AG04450 (cell line): Measurements from ENCODE around the gene ZNF687. TPM values are rescaled to one million over a fixed set of nuclear protein-coding genes. Genes with fewer than 3 reads are reported as not detected.
A peak's percentile ranks its signal among the peaks of the same experiment; 100 is the strongest.

Experiments
- CTCF ChIA-PET: fragments of 300-600, 350-600 bp; formaldehyde crosslinking; extraction: SDS; loops from one replicate; lab custom pipeline; 2022; ENCODE audit warnings: antibody characterized with exemption, inconsistent platforms; lab: Charles Lee
- POLR2A ChIA-PET: fragments of 350-600 bp; formaldehyde crosslinking; extraction: SDS; loops from one replicate; lab custom pipeline; 2021; ENCODE audit warnings: antibody characterized with exemption, inconsistent platforms; lab: Yijun Ruan, JAX
- DNase-seq: peaks from one replicate; pipeline ENCODE4 v3.0.0-alpha.2; 2011; ENCODE audit warnings: low read depth, low spot score
- H3K27ac ChIP-seq: one replicate; pipeline ENCODE4 v1.5.1; 2012; ENCODE audit warnings: low read depth, low read length, control low read depth
- H3K27me3 ChIP-seq: one replicate; pipeline ENCODE4 v1.6.0; 2012; ENCODE audit warnings: low read length; ENCODE audit not compliant: control insufficient read depth, insufficient read depth
- H3K4me3 ChIP-seq: 2 replicates; pipeline ENCODE4 v1.5.1; 2011; ENCODE audit warnings: mild to moderate bottlenecking, low read depth, low read length, control low read depth
- H3K9me3 ChIP-seq: 2 replicates; pipeline ENCODE4 v1.5.1; 2012; ENCODE audit warnings: low read length; ENCODE audit not compliant: control insufficient read depth, insufficient read depth
- polyA plus RNA-seq: library from polyadenylated mRNA; depleted of rRNA; stranded (reverse); fragments of >200 nt; gene quantifications from 2 replicates; pipeline ENCODE4 v1.2.3, GENCODE V29; 2011
- TF ChIP-seq, protein P1 (sequence below): IDR thresholded peaks from 2 replicates; pipeline ENCODE4 v1.5.1; 2011; ENCODE audit warnings: low read depth, low read length, control low read depth, inconsistent platforms

ZNF687 gene
- polyA plus RNA-seq, 1 experiment, result 10.5 TPM

DNA sequence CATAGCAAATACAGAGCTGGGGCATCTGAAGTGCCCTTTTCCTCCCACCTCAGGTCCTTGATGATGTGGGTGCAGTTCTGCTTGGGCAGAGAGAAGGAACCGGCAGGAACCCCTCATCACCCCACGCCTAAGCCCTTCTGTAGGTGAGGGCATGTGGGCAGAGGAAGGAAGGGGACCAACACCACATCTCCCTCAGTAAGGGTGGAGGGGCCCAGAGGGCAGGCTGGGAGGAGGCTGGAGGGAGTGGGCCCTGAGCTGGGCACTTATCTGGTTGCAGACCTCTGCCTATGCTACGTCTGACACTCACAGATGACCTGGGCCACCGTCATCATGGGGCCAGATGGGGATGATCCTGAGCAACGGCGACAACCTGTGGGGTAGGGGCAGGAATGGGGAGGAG, 11.0 kb downstream of the ZNF687 start:
- no peaks in the 10 kb centered on the region for H3K9me3 ChIP-seq
- H3K27me3 ChIP-seq, result no peaks in the 10 kb centered on the region
- H3K27ac ChIP-seq, result no peak overlapping the region
- H3K4me3 ChIP-seq, result no peak overlapping the region
- ChIA-PET CTCF (interaction anchor here (0.7 to 1.5 kb wide), 3 partner anchors 47 to 1070 kb away, joined by 3 to 4 read pairs (median 4); no protein-coding TSS in a partner anchor), POLR2A (interaction anchor here (0.8 kb wide), 1 partner anchor 12 kb away, joined by 7 read pairs; no protein-coding TSS in a partner anchor)
- DNase-seq, result no peak
- TF ChIP-seq, protein P1, sequence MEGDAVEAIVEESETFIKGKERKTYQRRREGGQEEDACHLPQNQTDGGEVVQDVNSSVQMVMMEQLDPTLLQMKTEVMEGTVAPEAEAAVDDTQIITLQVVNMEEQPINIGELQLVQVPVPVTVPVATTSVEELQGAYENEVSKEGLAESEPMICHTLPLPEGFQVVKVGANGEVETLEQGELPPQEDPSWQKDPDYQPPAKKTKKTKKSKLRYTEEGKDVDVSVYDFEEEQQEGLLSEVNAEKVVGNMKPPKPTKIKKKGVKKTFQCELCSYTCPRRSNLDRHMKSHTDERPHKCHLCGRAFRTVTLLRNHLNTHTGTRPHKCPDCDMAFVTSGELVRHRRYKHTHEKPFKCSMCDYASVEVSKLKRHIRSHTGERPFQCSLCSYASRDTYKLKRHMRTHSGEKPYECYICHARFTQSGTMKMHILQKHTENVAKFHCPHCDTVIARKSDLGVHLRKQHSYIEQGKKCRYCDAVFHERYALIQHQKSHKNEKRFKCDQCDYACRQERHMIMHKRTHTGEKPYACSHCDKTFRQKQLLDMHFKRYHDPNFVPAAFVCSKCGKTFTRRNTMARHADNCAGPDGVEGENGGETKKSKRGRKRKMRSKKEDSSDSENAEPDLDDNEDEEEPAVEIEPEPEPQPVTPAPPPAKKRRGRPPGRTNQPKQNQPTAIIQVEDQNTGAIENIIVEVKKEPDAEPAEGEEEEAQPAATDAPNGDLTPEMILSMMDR, result no peak

GRCh38 chr1:151294742-151295462, 12.8 kb downstream of the ZNF687 start:
- DNase-seq, result no peak

GRCh38 chr1:151309811-151310323, 27.8 kb downstream of the ZNF687 start:
- Histone ChIP-seq H3K27me3 (no peaks in the 10 kb centered on the region), H3K4me3 (peak overlapping the region; percentile 21), H3K27ac (peak overlapping the region; percentile 86), H3K9me3 (no peaks in the 10 kb centered on the region)
- POLR2A ChIA-PET, result interaction anchor here (0.6 to 3.0 kb wide), 6 partner anchors 9 to 90 kb away, joined by 3 to 45 read pairs (median 7); partner anchors contain the start of genes PI4KB, SELENBP1 and ZNF687
- CTCF ChIA-PET, result interaction anchor here (0.8 to 16.2 kb wide), 7 partner anchors 9 to 210 kb away, joined by 3 to 427 read pairs (median 4); no protein-coding TSS in a partner anchor
- peak; percentile 76 for DNase-seq
- TF ChIP-seq, protein P1, result no peak

More at GRCh38 chr1:151294742-151295462, 12.8 kb downstream of the ZNF687 start:
- POLR2A ChIA-PET, result interaction anchor here (1.2 kb wide), 1 partner anchor 13 kb away, joined by 3 read pairs; the partner anchor contains the start of gene ZNF687
- no peak overlapping the region for H3K27ac ChIP-seq
- no peaks in the 10 kb centered on the region for H3K27me3 ChIP-seq
- TF ChIP-seq, protein P1, result no peak
- CTCF ChIA-PET, result interaction anchor here (3.4 kb wide), 1 partner anchor 46 kb away, joined by 71 read pairs; no protein-coding TSS in a partner anchor
- no peak overlapping the region for H3K4me3 ChIP-seq
- no peaks in the 10 kb centered on the region for H3K9me3 ChIP-seq

DNA sequence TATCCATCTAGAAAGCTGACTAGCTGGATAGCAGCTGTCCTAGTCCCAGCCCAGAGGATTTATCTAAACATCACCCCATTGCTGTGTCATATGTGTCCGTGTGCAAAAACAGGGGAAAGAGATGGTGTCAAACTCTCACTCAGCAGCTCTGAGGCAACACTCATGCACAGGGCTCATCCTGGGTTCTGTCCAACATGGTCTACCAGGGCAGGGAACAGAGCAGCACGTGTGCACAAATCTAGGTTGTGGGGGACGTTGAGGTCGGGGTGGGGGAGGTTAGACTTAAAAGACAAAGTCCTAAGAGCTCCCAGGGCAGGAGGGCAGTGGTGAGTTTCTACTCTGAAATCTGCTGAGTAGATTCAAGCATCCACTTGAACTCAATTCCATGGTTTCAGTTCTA, 28.9 kb downstream of the ZNF687 start:
- no peak overlapping the region; the same call in 1 of the 2 replicates for H3K4me3 ChIP-seq
- H3K27ac ChIP-seq, result peak overlapping the region; percentile 80
- no peak for DNase-seq
- TF ChIP-seq, protein P1, result no peak
- H3K9me3 ChIP-seq, result no peaks in the 10 kb centered on the region
- ChIA-PET CTCF (interaction anchor here (1.2 to 16.2 kb wide), 3 partner anchors 10 to 211 kb away, joined by 3 to 427 read pairs (median 68); no protein-coding TSS in a partner anchor), POLR2A (interaction anchor here (0.6 to 3.0 kb wide), 10 partner anchors 10 to 1346 kb away, joined by 3 to 45 read pairs (median 6); partner anchors contain the start of genes PI4KB, PSMB4, SELENBP1 and ZNF687)
- no peaks in the 10 kb centered on the region for H3K27me3 ChIP-seq
